MCF 10A (cell line): ENCODE measurements around the gene RCE1. TPM values are rescaled to one million over a fixed set of nuclear protein-coding genes. Genes with fewer than 3 reads are reported as not detected.

Experiments used
- BruUV-seq: library from RNA; stranded (reverse); fragments of 400-500 nt; replicated peaks from 2 replicates; lab custom pipeline; 2021; lab: Mats Ljungman, UMichigan
- CTCF ChIA-PET: fragments of 300-600 bp; sonication (Branson Sonifier 250); formaldehyde crosslinking; extraction: SDS; loops from one replicate; lab custom pipeline; 2021; ENCODE audit warnings: antibody characterized with exemption, inconsistent platforms; lab: Yijun Ruan, JAX
- POLR2A ChIA-PET: fragments of 300-600, 350-650 bp; sonication (Branson Sonifier 250); formaldehyde crosslinking; extraction: SDS; loops from one replicate; lab custom pipeline; 2020; ENCODE audit warnings: antibody characterized with exemption, inconsistent platforms; lab: Yijun Ruan, JAX
- DNase-seq: peaks from one replicate; pipeline ENCODE4 v3.0.0-alpha.2; 2018; ENCODE audit not compliant: unreplicated experiment
- H3K27ac Mint-ChIP-seq: one replicate; pipeline ENCODE4 v1.8.0; 2022; ENCODE audit warnings: mild to moderate bottlenecking, low read depth, mixed read lengths; ENCODE audit not compliant: unreplicated experiment
- H3K27me3 Mint-ChIP-seq: one replicate; pipeline ENCODE4 v1.8.0; 2022; ENCODE audit warnings: mixed read lengths; ENCODE audit not compliant: insufficient read depth, unreplicated experiment
- H3K36me3 Mint-ChIP-seq: one replicate; pipeline ENCODE4 v1.8.0; 2022; ENCODE audit warnings: mild to moderate bottlenecking, moderate library complexity, mixed read lengths; ENCODE audit not compliant: insufficient read depth, unreplicated experiment
- H3K4me1 Mint-ChIP-seq: one replicate; pipeline ENCODE4 v1.8.0; 2022; ENCODE audit warnings: mixed read lengths; ENCODE audit not compliant: insufficient read depth, unreplicated experiment
- H3K4me3 Mint-ChIP-seq: one replicate; pipeline ENCODE4 v1.8.0; 2022; ENCODE audit warnings: mild to moderate bottlenecking, moderate library complexity, mixed read lengths; ENCODE audit not compliant: unreplicated experiment
- H3K9me3 Mint-ChIP-seq: one replicate; pipeline ENCODE4 v1.8.0; 2022; ENCODE audit warnings: mixed read lengths; ENCODE audit not compliant: unreplicated experiment
- intact Hi-C: fragments of 100-400 bp; cut with micrococcal nuclease; formaldehyde crosslinking; loops from 2 replicates; pipeline ENCODE4 v1.14.1; 2022
- total RNA-seq: library from RNA; stranded (reverse); gene quantifications from 2 replicates; pipeline ENCODE4 v1.2.3, GENCODE V29; 2022
- TF ChIP-seq, protein P1 (sequence below): fragments of 200-600 bp; IDR thresholded peaks from one replicate; pipeline ENCODE4 v1.8.0; 2022; ENCODE audit warnings: antibody characterized with exemption, mild to moderate bottlenecking; ENCODE audit not compliant: unreplicated experiment

Gene RCE1
- total RNA-seq, 1 experiment from 2014 or later: 23.3 TPM

DNA sequence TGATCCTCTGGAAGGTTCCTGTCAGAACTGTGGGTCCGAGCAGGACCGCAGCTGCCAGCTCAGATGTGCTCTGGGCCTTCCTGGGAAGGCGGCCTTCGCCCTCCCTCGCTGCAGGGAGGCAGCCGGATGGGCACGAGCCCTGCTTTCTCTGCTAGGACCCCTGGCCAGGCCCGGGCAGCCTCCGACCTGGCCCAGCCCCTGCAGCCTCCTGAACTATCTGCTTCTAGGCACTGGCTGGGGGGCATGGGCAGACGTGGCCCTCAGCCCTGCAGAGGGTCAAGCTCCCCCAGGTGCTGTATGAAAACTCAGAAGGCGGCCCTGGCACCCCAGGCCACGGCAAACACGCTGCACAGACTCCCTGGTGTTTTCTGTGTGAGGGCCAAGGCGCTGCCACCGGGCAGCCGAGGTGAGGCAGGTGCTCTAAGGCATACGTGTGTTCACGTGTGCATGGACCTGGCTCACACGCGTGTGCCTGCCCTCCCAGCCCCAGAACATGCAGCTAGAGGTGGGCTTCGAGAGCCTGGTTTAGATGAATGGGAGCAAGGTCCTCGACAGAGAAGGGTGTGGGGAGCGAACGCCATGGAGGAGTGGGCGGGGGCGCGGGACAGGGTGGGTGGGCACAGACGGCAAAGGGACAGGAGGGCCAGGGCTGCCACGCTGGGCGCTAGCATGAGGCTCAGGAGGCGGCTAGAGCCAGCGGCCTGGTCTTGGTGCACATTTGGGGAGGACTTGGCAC is 18.0 kb downstream of the RCE1 start:
- CTCF ChIA-PET: no interaction called here

DNA sequence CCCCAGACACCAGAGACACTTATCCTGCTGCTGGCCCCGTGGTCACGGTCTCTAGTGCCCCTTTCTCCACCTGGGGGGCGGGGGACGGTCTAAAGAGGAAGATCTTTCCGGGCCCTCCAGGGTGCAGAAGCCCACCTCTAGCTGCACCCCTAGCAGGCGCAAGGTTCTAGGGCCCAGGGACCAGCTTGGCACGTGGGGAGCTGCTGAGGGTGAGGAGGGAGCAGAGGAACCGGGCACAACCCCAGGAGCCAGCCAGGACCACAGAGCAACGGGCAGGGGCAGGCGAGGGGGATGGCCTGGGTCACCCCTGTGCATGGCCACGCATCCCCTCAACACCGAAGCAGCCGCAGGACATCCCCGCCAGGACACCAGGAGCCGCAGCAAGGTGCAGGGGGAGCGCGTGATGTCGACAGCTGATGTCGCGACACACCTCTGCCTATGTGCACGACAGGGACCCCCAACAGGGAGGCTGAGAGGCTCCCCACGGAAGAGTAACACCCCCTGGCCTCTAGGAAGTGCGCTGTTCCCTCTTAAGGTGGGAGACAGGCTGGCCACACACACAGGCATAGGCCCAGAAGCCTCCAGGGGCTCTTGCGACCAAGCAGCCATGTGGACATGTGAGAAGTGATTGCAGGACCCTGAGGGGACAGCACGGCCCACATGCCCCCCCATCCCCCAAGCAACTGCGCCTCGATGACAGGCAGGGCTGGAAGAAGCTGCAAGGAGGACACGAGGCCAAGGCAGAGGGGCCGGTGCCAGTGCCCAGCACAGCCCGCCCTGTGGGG is 18.7 kb downstream of the RCE1 start:
- no peak overlapping the region for H3K27ac Mint-ChIP-seq
- H3K27me3 Mint-ChIP-seq: no peaks in the 10 kb centered on the region
- TF ChIP-seq, protein P1, sequence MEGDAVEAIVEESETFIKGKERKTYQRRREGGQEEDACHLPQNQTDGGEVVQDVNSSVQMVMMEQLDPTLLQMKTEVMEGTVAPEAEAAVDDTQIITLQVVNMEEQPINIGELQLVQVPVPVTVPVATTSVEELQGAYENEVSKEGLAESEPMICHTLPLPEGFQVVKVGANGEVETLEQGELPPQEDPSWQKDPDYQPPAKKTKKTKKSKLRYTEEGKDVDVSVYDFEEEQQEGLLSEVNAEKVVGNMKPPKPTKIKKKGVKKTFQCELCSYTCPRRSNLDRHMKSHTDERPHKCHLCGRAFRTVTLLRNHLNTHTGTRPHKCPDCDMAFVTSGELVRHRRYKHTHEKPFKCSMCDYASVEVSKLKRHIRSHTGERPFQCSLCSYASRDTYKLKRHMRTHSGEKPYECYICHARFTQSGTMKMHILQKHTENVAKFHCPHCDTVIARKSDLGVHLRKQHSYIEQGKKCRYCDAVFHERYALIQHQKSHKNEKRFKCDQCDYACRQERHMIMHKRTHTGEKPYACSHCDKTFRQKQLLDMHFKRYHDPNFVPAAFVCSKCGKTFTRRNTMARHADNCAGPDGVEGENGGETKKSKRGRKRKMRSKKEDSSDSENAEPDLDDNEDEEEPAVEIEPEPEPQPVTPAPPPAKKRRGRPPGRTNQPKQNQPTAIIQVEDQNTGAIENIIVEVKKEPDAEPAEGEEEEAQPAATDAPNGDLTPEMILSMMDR: no peak
- BruUV-seq: no TSS peak
- H3K4me1 Mint-ChIP-seq: no peaks in the 10 kb centered on the region
- CTCF ChIA-PET: interaction anchor here (1.0 kb wide), 1 partner anchor 192 kb away, joined by 3 read pairs; no protein-coding TSS in a partner anchor
- POLR2A ChIA-PET: interaction anchor here (0.7 kb wide), 2 partner anchors 108 to 110 kb away, joined by 3 read pairs; no protein-coding TSS in a partner anchor
- intact Hi-C loops: no loop called here
- H3K9me3 Mint-ChIP-seq: no peaks in the 10 kb centered on the region
- no peak overlapping the region for H3K4me3 Mint-ChIP-seq
- H3K36me3 Mint-ChIP-seq: peaks cover 57% of the 10 kb centered on the region
- DNase-seq: no peak

More for the DNA sequence above, 18.0 kb downstream of the RCE1 start:
- BruUV-seq: no TSS peak
- TF ChIP-seq, protein P1: no peak
- Mint-ChIP-seq H3K27ac (no peak overlapping the region), H3K4me3 (no peak overlapping the region), H3K27me3 (no peaks in the 10 kb centered on the region), H3K36me3 (peaks cover 63% of the 10 kb centered on the region), H3K4me1 (no peaks in the 10 kb centered on the region), H3K9me3 (no peaks in the 10 kb centered on the region)
- no peak for DNase-seq
- intact Hi-C loops: no loop called here
- POLR2A ChIA-PET: interaction anchor here (0.6 to 0.7 kb wide), 2 partner anchors 19 to 109 kb away, joined by 3 to 4 read pairs; no protein-coding TSS in a partner anchor

DNA sequence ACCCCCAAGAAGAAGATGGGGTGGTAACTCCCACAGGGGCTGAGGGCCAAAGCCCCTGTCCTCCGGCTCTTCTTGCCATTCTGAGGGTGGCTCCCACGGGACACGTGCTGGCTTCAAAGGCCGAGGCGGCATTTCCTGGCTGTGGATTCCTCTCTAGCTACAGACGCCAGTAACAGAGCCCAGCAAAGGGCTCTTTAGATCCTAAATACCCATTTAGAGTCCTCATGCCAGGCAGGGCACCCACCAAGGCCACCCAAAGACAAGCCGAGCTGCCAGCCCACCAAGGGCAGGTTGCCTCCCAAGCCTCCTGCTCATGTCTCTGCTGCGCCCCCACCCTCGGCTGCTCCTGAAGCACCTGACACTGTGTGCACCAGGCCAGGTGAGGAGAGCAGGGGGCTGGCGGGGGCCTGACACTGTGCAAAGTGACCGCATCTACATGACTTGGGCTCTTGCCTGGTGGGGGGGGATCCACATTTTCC is 19.4 kb downstream of the RCE1 start:
- intact Hi-C loops: no loop called here
- BruUV-seq: no TSS peak
- no peaks in the 10 kb centered on the region for H3K9me3 Mint-ChIP-seq
- ChIA-PET POLR2A (no interaction called here), CTCF (interaction anchor here (0.7 to 1.0 kb wide), 2 partner anchors 14 to 191 kb away, joined by 3 to 4 read pairs; no protein-coding TSS in a partner anchor)
- H3K4me3 Mint-ChIP-seq: no peak overlapping the region
- no peaks in the 10 kb centered on the region for H3K4me1 Mint-ChIP-seq
- H3K36me3 Mint-ChIP-seq: peaks cover 57% of the 10 kb centered on the region
- DNase-seq: no peak
- TF ChIP-seq, protein P1: no peak
- no peak overlapping the region for H3K27ac Mint-ChIP-seq
- no peaks in the 10 kb centered on the region for H3K27me3 Mint-ChIP-seq
